Pancreas (tissue), 10 donors: ENCODE data around the gene NECAP2. TPM values are rescaled to one million over a fixed set of nuclear protein-coding genes. Genes with fewer than 3 reads are reported as not detected.
"Not testable (repeated sequence)": the region's sequence is repeated elsewhere in the genome, so short reads cannot be mapped to it uniquely, and the experiment has no call there.

ENCODE experiments used
- ATAC-seq, 4 donors: fragments of 200-7000 bp; cut with Tn5 transposase; one replicate each; pipeline versions ENCODE4 v1.8.0 to v1.9.1; 2020; ENCODE audit warnings: mild to moderate bottlenecking in 4 of 4, moderate library complexity in 4 of 4
- DNase-seq, 6 donors: peaks; one replicate each; pipeline ENCODE4 v3.0.0-alpha.2; 2020
- FAIRE-seq: peaks from 2 replicates; lab custom pipeline; 2012; peaks lifted over from hg19 to GRCh38; lab: Jason Lieb, UNC
- H3K27ac ChIP-seq, 4 donors: fragments of 200-600 bp; sonication (generic); 1 replicate in 3 of 4; 2 replicates in 1 of 4; pipeline versions ENCODE4 v1.5.0 to v1.8.0; 2020
- H3K27me3 ChIP-seq, 4 donors: fragments of 200-600 bp; one replicate each; pipeline ENCODE4 v1.8.0; 2021
- H3K36me3 ChIP-seq, 3 donors: fragments of 200-600 bp; sonication (generic) in 1 of 3; one replicate each; pipeline versions ENCODE4 v1.5.0 to v1.8.0; 2020 to 2021
- H3K4me1 ChIP-seq, 3 donors: fragments of 200-600 bp; one replicate each; pipeline ENCODE4 v1.8.0; 2021
- H3K4me3 ChIP-seq, 4 donors: fragments of 200-600 bp; sonication (generic) in 2 of 4; one replicate each; pipeline versions ENCODE4 v1.5.0 to v1.8.0; 2020 to 2021
- H3K9me3 ChIP-seq, 4 donors: fragments of 200-600 bp; one replicate each; pipeline ENCODE4 v1.8.0; 2021
- CTCF ChIP-seq, 4 donors: fragments of 200-600 bp; sonication (generic) in 3 of 4; IDR thresholded peaks; one replicate each; pipeline versions ENCODE4 v1.5.0 to v1.8.0; 2021; ENCODE audit warnings: antibody characterized with exemption in 4 of 4
- WGBS, 2 donors: extraction: QIAGEN DNeasy Blood & Tissue Kit; methylation state at CpG; one replicate each; pipeline ENCODE4 v1.1.7; 2013; 5-methylcytosine and 5-hydroxymethylcytosine counted together
- intact Hi-C, 3 donors: fragments of 100-400 bp; cut with DNase I; formaldehyde crosslinking; loops; one replicate each; pipeline versions ENCODE4 v1.11.1 to v1.14.2; 2022
- polyA plus RNA-seq, 2 donors: library from polyadenylated mRNA; stranded (reverse); fragments of 200-250 nt; gene quantifications; one replicate each; pipeline ENCODE4 v1.2.3, GENCODE V29; 2013
- total RNA-seq, 6 donors: library from RNA; stranded (reverse); fragmentation: NEBNext Ultra II Directional in 4 of 6; extraction: Animal tissue kit (Norgen Biotek cat#: 25700) in 4 of 6; gene quantifications; one replicate each; pipeline versions ENCODE4 v1.2.1 to v1.2.4, GENCODE V29; 2021 to 2023
- donor health status: healthy with polysubstance abuse.
- donor health status: DM: no; HTN: no; CAD: no; lungs with moderate emphysema.
- donor health status: DM: no; HTN: no; CAD: no.
- donor health status: control.
- donor health status: control.
- donor health status: Bipolar disorder and iron deficiency.
- donor health status: DM: yes; HTN: yes; CAD: no.
- donor health status: DM: no; HTN: no; CAD: no.
- donor health status: DM: no; HTN: no; CAD: no.
- donor health status: DM: yes; HTN: yes; CAD: no.

Gene NECAP2
- total and polyA plus RNA-seq, 8 donors, result 11.9 to 37.8 (median 16.6) TPM

- 93 to 94% methylated on average over 9 of the region's 9 CpGs for WGBS, 2 donors
- Histone ChIP-seq H3K36me3 (peaks cover 0 to 21% (median 21%) of the 10 kb centered on the region in 3 donors), H3K27me3 (no peaks in the 10 kb centered on the region), H3K4me1 (peaks cover 0 to under 1% (median 0%) of the 10 kb centered on the region in 3 donors), H3K27ac (no peak overlapping the region), H3K9me3 (no peaks in the 10 kb centered on the region), H3K4me3 (no peak overlapping the region)
- no peak for ATAC-seq
- FAIRE-seq, result no peak
- TF ChIP-seq CTCF (IDR thresholded peaks at IDR 0.05), result no peak
- intact Hi-C loops, result no loop called here
- DNase-seq, result no peak
Measured at GRCh38 chr1:16447641-16448040, 7.1 kb downstream of the NECAP2 start.

GRCh38 chr1:16449065-16449464, 8.5 kb downstream of the NECAP2 start:
- DNase-seq (no peak), FAIRE-seq (no peak), ATAC-seq (no peak)
- H3K36me3 ChIP-seq, result peaks cover 0 to 21% (median 19%) of the 10 kb centered on the region in 3 donors
- H3K27me3 ChIP-seq, result no peaks in the 10 kb centered on the region
- no peaks in the 10 kb centered on the region for H3K4me1 ChIP-seq
- H3K4me3 ChIP-seq, result no peak overlapping the region
- intact Hi-C loops, result no loop called here
- 98 to 100% methylated on average over 4 of the region's 4 CpGs for WGBS, 2 donors
- no peak for TF ChIP-seq CTCF (IDR thresholded peaks at IDR 0.05)
- no peaks in the 10 kb centered on the region for H3K9me3 ChIP-seq
- H3K27ac ChIP-seq, result no peak overlapping the region

- DNase-seq (no peak), ATAC-seq (no peak), FAIRE-seq (no peak)
- H3K27me3 ChIP-seq, result no peaks in the 10 kb centered on the region
- H3K9me3 ChIP-seq, result no peaks in the 10 kb centered on the region
- 86 to 89% methylated on average over 5 of the region's 5 CpGs for WGBS, 2 donors
- no peak overlapping the region for H3K4me3 ChIP-seq
- intact Hi-C loops, result no loop called here
- TF ChIP-seq CTCF (IDR thresholded peaks at IDR 0.05), result no peak
- H3K27ac ChIP-seq, result no peak overlapping the region
- peaks cover 0 to 21% (median 18%) of the 10 kb centered on the region in 3 donors for H3K36me3 ChIP-seq
- H3K4me1 ChIP-seq, result no peaks in the 10 kb centered on the region
Measured at GRCh38 chr1:16449666-16450065, 9.1 kb downstream of the NECAP2 start.

- no peak for DNase-seq
- Histone ChIP-seq H3K4me3 (no peak overlapping the region), H3K9me3 (no peaks in the 10 kb centered on the region), H3K36me3 (peaks cover 0 to 22% (median 21%) of the 10 kb centered on the region in 3 donors), H3K27ac (no peak overlapping the region), H3K27me3 (no peaks in the 10 kb centered on the region), H3K4me1 (no peaks in the 10 kb centered on the region)
- ATAC-seq, result no peak
- WGBS, 2 donors, result 81 to 90% methylated on average over 6 of the region's 6 CpGs
- intact Hi-C loops, result no loop called here
- FAIRE-seq, result no peak
- no peak for TF ChIP-seq CTCF (IDR thresholded peaks at IDR 0.05)
Measured at GRCh38 chr1:16450863-16451481, 10.4 kb downstream of the NECAP2 start.

- DNase-seq, result no peak
- Histone ChIP-seq H3K9me3 (no peaks in the 10 kb centered on the region), H3K4me1 (no peaks in the 10 kb centered on the region), H3K36me3 (peaks cover 0 to 29% (median 21%) of the 10 kb centered on the region in 3 donors), H3K4me3 (no peak overlapping the region), H3K27me3 (no peaks in the 10 kb centered on the region), H3K27ac (no peak overlapping the region)
- FAIRE-seq, result no peak
- TF ChIP-seq CTCF (IDR thresholded peaks at IDR 0.05), result no peak
- 84 to 86% methylated on average over 13 of the region's 13 CpGs for WGBS, 2 donors
- ATAC-seq, result no peak
- intact Hi-C loops, result no loop called here
Measured at GRCh38 chr1:16451841-16452528, 11.5 kb downstream of the NECAP2 start.

GRCh38 chr1:16454909-16455308, 14.4 kb downstream of the NECAP2 start:
- DNase-seq, FAIRE-seq, H3K27me3 ChIP-seq, H3K9me3 ChIP-seq, intact Hi-C loops, H3K4me3 ChIP-seq, H3K27ac ChIP-seq, H3K4me1 ChIP-seq: not testable (repeated sequence)
- peak in 1 of 4 donors; percentile 29 for ATAC-seq
- WGBS, 2 donors, result 58 to 69% methylated on average over 3 of the region's 3 CpGs
- H3K36me3 ChIP-seq, result peaks cover 0 to 38% (median 22%) of the 10 kb centered on the region in 3 donors

GRCh38 chr1:16456151-16456550, 15.6 kb downstream of the NECAP2 start:
- H3K4me1 ChIP-seq, H3K4me3 ChIP-seq, H3K9me3 ChIP-seq, H3K27ac ChIP-seq, FAIRE-seq, intact Hi-C loops, ATAC-seq, DNase-seq, H3K27me3 ChIP-seq: not testable (repeated sequence)
- H3K36me3 ChIP-seq, result peaks cover 0 to 44% (median 18%) of the 10 kb centered on the region in 3 donors
- WGBS, 2 donors, result 93 to 96% methylated on average over 10 of the region's 10 CpGs
